Ishikawa (cell line): Measurements from ENCODE around the gene MED12L.

Source experiments
- CEBPB ChIP-seq: IDR thresholded peaks from 2 replicates; pipeline ENCODE4 v1.6.1; 2012
- EGR1 ChIP-seq: IDR thresholded peaks from 2 replicates; pipeline ENCODE4 v1.6.1; 2012
- EP300 ChIP-seq: IDR thresholded peaks from 2 replicates; pipeline ENCODE4 v1.6.1; 2012; ENCODE audit warnings: borderline replicate concordance
- FOXM1 ChIP-seq: IDR thresholded peaks from 2 replicates; pipeline ENCODE4 v1.6.1; 2012; ENCODE audit warnings: low read depth, borderline replicate concordance
- NFIC ChIP-seq: IDR thresholded peaks from 2 replicates; pipeline ENCODE4 v1.6.1; 2012
- RAD21 ChIP-seq: IDR thresholded peaks from 2 replicates; pipeline ENCODE4 v1.6.1; 2012; ENCODE audit warnings: low read depth
- REST ChIP-seq: IDR thresholded peaks from 2 replicates; pipeline ENCODE4 v1.6.1; 2012; ENCODE audit warnings: low read depth, mild to moderate bottlenecking
- TAF1 ChIP-seq: IDR thresholded peaks from 2 replicates; pipeline ENCODE4 v1.6.1; 2012; ENCODE audit warnings: low read depth, mild to moderate bottlenecking
- YY1 ChIP-seq: IDR thresholded peaks from 2 replicates; pipeline ENCODE4 v1.6.1; 2012; ENCODE audit warnings: low read depth
- TF ChIP-seq, protein P1 (sequence below): IDR thresholded peaks from 2 replicates; pipeline ENCODE4 v1.6.1; 2012

GRCh38 chr3:151480492-151480891 lies 395.0 kb downstream of the MED12L start:
- TF ChIP-seq RAD21: no peak
- TF ChIP-seq, protein P1, sequence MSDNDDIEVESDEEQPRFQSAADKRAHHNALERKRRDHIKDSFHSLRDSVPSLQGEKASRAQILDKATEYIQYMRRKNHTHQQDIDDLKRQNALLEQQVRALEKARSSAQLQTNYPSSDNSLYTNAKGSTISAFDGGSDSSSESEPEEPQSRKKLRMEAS: no peak
- no peak for TF ChIP-seq EP300
- TF ChIP-seq FOXM1: no peak
- TF ChIP-seq YY1: no peak
- TF ChIP-seq CEBPB: no peak
- no peak for TF ChIP-seq EGR1
- no peak for TF ChIP-seq REST
- no peak for TF ChIP-seq NFIC
- TF ChIP-seq TAF1: no peak
